Activated T-helper 17 cell treated with anti-CD3 and anti-CD28 coated beads, Interleukin-2, amount 50 U/mL, for 72 hours (primary cell): ENCODE results near the gene CENPO. TPM values are rescaled to one million over a fixed set of nuclear protein-coding genes. Genes with fewer than 3 reads are reported as not detected.
"Not testable (repeated sequence)": the region's sequence is repeated elsewhere in the genome, so short reads cannot be mapped to it uniquely, and the experiment has no call there.

Source experiments
- ATAC-seq: fragments of 150-1000 bp; cut with Tn5 transposase; replicated peaks from 2 replicates; pipeline ENCODE4 v1.10.0; 2021; ENCODE audit warnings: mild to moderate bottlenecking, moderate library complexity
- H3K27ac Mint-ChIP-seq: one replicate; pipeline ENCODE4 v1.8.0; 2022; ENCODE audit warnings: mixed read lengths
- H3K27me3 Mint-ChIP-seq: one replicate; pipeline ENCODE4 v1.8.0; 2022; ENCODE audit warnings: mixed read lengths
- H3K36me3 Mint-ChIP-seq: one replicate; pipeline ENCODE4 v1.8.0; 2022; ENCODE audit warnings: low read depth, mild to moderate bottlenecking, mixed read lengths
- H3K4me1 Mint-ChIP-seq: one replicate; pipeline ENCODE4 v1.8.0; 2022; ENCODE audit warnings: mixed read lengths
- H3K4me3 Mint-ChIP-seq: one replicate; pipeline ENCODE4 v1.8.0; 2022; ENCODE audit warnings: mild to moderate bottlenecking, mixed read lengths
- H3K9me3 Mint-ChIP-seq: one replicate; pipeline ENCODE4 v1.8.0; 2022; ENCODE audit warnings: mixed read lengths
- total RNA-seq, 2 donors: library from RNA; stranded (reverse); gene quantifications; one replicate each; pipeline ENCODE4 v1.2.3, GENCODE V29; 2022

CENPO gene
- total RNA-seq, 2 donors from 2014 or later = 32.7 to 54.8 TPM

DNA sequence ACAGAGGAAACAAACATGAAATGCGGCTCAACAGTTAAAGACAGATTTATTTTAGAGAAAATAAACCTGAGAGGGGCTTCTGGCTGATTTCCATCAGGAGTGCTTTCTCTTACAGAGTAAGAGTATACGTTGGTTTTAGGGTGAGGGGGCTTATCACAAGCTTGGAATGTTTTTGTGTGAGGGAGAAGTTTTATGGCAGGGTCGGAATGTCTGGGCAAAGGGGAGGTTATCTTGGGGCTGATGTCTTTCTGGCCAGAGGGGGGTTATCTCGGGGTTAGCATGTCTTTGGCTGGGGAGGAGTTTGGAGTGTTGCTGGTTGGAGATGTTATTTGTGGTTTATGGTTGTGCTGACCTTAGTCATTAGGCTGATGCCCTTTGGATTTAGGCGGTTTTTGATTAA is 22.2 kb upstream of the CENPO start:
- Mint-ChIP-seq H3K9me3 (no peaks in the 10 kb centered on the region), H3K36me3 (peaks cover 45% of the 10 kb centered on the region), H3K27ac (peak overlapping the region; percentile 9), H3K27me3 (no peaks in the 10 kb centered on the region), H3K4me1 (peaks cover 7% of the 10 kb centered on the region), H3K4me3 (no peak overlapping the region)
- ATAC-seq = no peak

DNA sequence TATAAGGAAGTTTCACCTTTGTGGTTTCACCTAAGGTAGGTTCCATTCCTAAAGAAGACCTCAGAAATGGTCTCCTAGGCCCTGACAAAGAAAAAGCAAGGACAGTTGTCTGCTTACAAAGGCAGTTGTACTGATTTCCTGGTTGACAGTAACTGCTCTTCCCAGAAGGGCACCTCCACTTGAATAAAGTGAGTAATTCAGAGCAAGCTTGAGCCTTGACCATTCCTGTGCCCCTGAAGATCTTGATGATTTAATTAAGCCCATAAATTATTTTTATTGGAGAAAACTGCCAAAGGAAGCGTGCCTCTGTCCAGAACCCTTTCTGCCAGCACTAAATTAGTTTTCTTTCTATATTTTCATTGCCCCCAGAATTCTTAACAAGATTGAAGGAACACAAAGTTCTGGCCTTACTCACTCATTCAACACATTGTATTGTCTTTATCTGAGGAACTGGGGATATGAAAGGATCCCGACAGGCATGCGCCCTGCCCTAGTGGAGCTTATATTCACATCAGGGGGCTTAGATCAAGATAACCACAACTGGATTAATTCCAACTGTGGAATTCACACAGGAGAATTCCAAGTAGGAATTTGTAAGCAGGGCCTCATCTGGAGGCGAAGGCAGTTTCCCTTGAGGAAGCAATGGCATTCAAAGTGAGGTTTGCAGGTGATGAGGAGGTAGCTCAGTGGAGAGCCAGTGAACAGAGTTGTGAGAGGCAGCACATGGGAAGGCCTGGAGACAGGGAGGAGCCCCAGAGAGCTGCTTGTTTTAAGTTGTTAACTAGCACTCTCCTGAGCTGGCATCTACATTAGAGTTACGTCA is 21.2 kb upstream of the CENPO start:
- Mint-ChIP-seq H3K4me3 (no peak overlapping the region), H3K9me3 (no peaks in the 10 kb centered on the region), H3K4me1 (peaks cover 3% of the 10 kb centered on the region), H3K27ac (no peak overlapping the region), H3K36me3 (peaks cover 36% of the 10 kb centered on the region), H3K27me3 (no peaks in the 10 kb centered on the region)
- no peak for ATAC-seq

DNA sequence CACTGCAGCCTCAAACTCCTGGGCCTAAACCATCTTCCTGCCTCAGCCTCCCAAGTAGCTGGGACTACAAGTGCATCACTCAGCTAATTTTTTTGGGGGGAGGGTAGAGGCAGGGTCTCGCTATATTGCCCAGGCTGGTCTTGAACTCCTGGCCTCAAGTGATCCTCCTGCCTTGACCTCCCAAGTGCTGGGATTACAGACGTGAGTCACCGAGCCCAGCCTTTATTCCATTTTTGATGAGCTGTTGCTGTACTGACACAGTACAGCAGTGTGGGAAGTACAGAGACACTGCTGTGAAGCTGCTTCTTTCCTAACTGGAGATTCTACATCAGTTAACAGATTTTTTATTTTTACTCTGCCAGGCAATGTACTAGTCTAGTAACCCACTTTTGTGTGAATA is 18.9 kb upstream of the CENPO start:
- no peak for ATAC-seq
- no peaks in the 10 kb centered on the region for H3K27me3 Mint-ChIP-seq
- H3K4me1 Mint-ChIP-seq = peaks cover 3% of the 10 kb centered on the region
- H3K36me3 Mint-ChIP-seq = peaks cover 12% of the 10 kb centered on the region
- H3K4me3 Mint-ChIP-seq = no peak overlapping the region
- H3K9me3 Mint-ChIP-seq = no peaks in the 10 kb centered on the region
- H3K27ac Mint-ChIP-seq = no peak overlapping the region

DNA sequence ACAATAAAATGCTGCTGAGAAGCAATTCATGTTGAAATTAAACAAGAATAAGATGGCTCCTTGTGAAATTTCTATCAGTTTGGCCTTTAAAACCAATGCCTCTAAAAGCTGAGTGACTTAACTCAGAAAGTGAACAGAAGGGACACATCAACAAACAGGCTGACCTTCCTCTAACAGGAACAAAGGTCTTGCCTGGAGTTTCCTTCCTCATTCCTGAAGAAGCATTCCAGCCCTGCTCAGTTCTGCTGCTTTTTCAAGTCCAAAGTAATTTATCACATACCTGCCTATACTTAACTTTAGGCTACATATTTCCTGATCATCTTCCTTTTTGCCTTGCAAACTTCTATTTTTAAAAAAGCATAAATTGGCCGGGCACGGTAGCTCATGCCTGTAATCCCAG is 14.1 kb upstream of the CENPO start:
- Mint-ChIP-seq H3K36me3 (no peaks in the 10 kb centered on the region), H3K9me3 (peaks cover 5% of the 10 kb centered on the region), H3K27me3 (peaks cover 4% of the 10 kb centered on the region), H3K27ac (no peak overlapping the region), H3K4me1 (peaks cover 3% of the 10 kb centered on the region), H3K4me3 (no peak overlapping the region)
- ATAC-seq = no peak

DNA sequence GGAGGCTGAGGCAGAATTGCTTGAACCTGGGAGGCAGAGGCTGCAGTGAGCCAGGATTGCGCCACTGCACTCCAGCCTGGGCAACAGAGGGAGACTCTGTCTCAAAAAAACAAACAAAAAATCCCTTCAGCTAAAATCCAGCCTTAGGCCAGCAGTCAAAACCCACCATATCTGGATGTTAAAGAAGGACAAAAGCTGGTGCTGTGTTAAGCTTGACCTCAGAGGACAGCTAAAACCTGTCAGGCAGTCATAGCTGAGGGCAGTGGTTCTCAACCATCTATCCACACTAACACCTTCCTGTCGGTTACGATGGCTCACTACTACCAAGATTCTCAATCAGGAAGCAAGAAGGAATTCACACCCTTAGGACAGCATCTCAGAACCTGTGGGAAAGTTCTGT is 9.6 kb upstream of the CENPO start:
- peaks cover 5% of the 10 kb centered on the region for H3K9me3 Mint-ChIP-seq
- H3K27ac Mint-ChIP-seq = no peak overlapping the region
- ATAC-seq = no peak
- peaks cover under 1% of the 10 kb centered on the region for H3K36me3 Mint-ChIP-seq
- no peaks in the 10 kb centered on the region for H3K4me1 Mint-ChIP-seq
- no peak overlapping the region for H3K4me3 Mint-ChIP-seq
- peaks cover 4% of the 10 kb centered on the region for H3K27me3 Mint-ChIP-seq

DNA sequence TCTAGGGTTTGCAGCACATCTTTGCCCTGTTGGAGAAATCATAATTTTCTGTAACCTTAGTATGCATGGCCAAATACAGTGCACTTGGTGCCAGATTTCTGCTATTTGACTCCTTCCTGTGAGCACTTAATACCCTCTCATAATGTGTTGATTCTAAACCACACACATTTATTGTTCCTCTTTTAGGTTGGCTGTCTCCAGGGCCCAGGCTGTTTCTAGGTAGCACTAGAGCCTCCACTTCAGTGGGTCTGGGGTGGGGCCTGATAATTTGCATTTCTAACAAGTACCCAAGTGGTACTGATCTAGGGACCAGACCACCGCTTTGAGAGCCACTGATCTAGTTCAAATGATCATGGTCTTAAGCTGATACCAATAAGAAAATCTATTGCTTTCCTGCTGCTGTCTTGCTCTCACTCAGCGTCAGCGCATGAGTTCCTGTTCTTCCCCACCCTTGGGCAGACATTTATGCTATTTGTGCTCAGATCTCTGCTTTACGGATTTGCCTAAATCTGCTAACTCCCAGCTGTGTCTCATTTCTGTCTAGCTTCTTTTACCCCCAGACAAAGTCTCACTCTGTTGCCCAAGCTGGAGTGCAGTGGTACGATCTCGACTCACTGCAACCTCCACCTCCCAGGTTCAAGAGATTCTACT is 7.4 kb upstream of the CENPO start:
- no peak overlapping the region for H3K27ac Mint-ChIP-seq
- peaks cover 2% of the 10 kb centered on the region for H3K27me3 Mint-ChIP-seq
- peaks cover 11% of the 10 kb centered on the region for H3K36me3 Mint-ChIP-seq
- no peak overlapping the region for H3K4me3 Mint-ChIP-seq
- peaks cover under 1% of the 10 kb centered on the region for H3K9me3 Mint-ChIP-seq
- no peaks in the 10 kb centered on the region for H3K4me1 Mint-ChIP-seq
- no peak for ATAC-seq

DNA sequence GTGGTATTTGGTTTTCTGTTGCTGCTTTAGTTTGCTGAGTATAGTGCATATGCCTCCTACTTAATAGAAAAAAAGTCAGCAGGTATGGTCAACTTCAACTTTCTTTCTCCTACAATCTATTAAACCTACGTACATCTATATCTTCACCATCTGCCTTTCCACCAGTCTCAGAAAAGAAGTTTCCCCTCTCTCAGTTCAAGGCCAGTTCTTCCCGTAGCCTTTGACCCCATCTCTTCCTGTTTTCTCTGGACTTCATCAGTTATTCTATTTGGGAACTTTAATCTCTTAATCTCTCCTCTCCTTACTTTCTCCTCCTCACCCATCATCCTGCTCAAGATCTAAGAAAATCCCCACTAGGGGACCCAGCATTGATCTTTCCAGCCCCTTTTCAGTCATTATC is 5.7 kb upstream of the CENPO start:
- Mint-ChIP-seq H3K9me3 (no peaks in the 10 kb centered on the region), H3K27me3 (no peaks in the 10 kb centered on the region), H3K36me3 (peaks cover 11% of the 10 kb centered on the region), H3K27ac (no peak overlapping the region), H3K4me1 (no peaks in the 10 kb centered on the region), H3K4me3 (no peak overlapping the region)
- ATAC-seq = no peak

DNA sequence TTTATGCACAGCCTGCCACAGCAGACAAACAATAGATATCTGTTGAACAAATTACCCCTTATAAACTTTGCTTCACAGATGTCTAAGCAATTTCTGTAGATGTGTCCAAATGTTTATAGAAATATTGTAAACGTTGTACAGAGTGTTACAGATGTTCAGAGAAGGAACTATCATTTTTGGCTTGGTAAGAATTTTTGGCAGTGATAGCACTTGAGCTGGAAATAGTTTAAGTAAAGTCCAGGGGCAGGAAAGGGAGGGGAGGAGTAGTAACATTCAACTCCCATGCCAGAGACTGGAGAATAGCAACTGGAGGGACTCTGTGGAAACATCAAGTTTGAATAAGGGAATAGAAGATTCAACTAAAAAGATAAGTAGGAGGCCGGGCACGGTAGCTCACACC is 4.4 kb upstream of the CENPO start:
- Mint-ChIP-seq H3K36me3 (peaks cover 22% of the 10 kb centered on the region), H3K27ac (no peak overlapping the region), H3K27me3 (no peaks in the 10 kb centered on the region), H3K9me3 (no peaks in the 10 kb centered on the region), H3K4me1 (no peaks in the 10 kb centered on the region), H3K4me3 (no peak overlapping the region)
- ATAC-seq = no peak

DNA sequence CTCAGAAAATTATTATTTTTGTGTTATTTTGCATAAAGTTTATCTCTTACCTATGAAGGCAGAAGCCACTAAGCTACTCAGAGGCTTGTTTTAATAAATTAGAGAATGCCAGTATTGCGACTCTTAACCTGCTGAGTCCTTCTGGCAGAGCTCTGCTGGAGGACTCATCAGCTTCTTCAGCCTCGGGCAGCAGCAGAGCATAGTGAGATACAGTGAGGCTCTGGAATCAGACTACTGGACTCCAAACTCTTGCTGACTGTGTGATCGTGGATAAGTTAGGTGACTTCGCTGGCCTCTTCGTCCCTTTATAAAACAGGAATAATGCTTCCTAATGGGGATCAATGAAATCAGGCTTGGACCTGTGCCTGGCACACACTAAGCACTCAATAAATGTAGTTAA is 1.8 kb upstream of the CENPO start:
- Mint-ChIP-seq H3K27ac (no peak overlapping the region), H3K9me3 (no peaks in the 10 kb centered on the region), H3K36me3 (peaks cover 39% of the 10 kb centered on the region), H3K4me3 (no peak overlapping the region), H3K27me3 (no peaks in the 10 kb centered on the region), H3K4me1 (peaks cover under 1% of the 10 kb centered on the region)
- ATAC-seq = no peak

DNA sequence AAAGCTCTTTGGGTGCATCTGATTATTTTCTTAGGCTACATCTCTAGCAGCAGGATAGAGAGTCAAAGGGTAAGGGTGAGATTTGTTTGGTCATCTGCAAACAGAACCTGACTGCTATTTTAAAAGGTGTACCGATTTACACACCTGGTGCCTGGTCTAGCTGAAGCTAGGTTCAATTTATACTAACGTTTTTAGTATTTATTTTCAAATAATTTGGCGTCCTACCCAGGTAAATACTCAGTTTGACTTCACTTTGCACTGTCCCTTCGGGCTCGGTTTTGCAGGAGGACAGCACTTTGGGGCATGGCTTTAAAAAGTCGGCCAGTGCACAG is 717 bp upstream of the CENPO start:
- Mint-ChIP-seq H3K4me3 (peak overlapping the region; percentile 96), H3K27ac (peak overlapping the region; percentile 99), H3K9me3 (no peaks in the 10 kb centered on the region), H3K36me3 (peaks cover 47% of the 10 kb centered on the region), H3K4me1 (peaks cover 11% of the 10 kb centered on the region), H3K27me3 (no peaks in the 10 kb centered on the region)
- ATAC-seq = no peak

DNA sequence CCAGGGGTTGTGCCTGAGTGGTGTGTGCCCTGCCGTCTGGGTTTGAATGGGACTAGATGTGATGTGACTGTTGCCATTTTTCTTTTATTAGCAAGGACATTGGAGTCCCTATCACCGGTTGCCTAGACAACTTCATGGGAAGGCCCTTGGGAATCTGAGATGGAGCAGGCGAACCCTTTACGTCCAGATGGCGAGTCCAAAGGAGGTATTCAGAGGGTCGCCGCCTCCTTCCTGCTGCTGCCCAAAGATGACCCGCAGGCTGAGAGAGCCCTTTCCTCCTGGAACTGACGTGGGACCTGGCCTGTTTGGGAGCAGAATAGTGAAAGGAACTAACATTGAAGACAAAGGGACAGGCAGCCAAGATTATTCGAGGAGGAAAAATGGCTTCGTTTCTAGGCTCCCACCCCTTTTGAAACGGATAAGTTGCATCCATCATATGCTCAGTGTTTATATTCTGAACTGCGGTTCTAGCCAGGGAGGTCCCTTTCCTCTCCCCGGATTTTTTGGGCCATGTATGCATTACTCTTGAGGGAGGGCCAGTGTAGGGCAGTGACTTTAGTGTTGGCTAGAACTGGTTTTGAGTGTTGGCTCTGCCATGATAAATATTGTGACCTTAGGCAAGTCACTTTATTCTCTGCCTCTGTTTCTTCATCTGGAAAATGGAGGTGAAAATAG is 673 bp downstream of the CENPO start:
- no peak for ATAC-seq
- no peaks in the 10 kb centered on the region for H3K27me3 Mint-ChIP-seq
- H3K27ac Mint-ChIP-seq = peak overlapping the region; percentile 99
- peaks cover 58% of the 10 kb centered on the region for H3K36me3 Mint-ChIP-seq
- H3K9me3 Mint-ChIP-seq = no peaks in the 10 kb centered on the region
- H3K4me3 Mint-ChIP-seq = peak overlapping the region; percentile 96
- H3K4me1 Mint-ChIP-seq = peaks cover 18% of the 10 kb centered on the region

DNA sequence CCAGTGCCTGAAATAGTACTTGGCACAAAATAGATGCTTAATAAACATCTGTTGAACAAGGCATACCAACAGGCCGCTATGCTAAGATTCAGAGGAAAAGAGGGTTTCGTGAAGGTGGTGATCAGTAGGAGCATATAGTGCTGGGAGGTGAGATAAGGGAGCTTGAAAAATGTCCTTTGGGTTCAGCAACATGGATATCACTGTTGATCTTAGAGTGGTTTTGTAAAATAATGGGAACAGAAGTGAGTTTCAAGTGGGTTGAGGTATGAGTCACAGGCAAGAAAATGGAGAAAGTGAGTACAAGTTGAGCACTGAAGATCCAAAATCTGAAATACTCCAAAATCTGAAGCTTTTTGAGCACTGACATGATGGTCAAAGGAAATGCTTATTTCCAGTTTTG is 4.4 kb downstream of the CENPO start:
- Mint-ChIP-seq H3K4me1 (peaks cover 18% of the 10 kb centered on the region), H3K27ac (no peak overlapping the region), H3K36me3 (peaks cover 82% of the 10 kb centered on the region), H3K4me3 (no peak overlapping the region), H3K27me3 (no peaks in the 10 kb centered on the region), H3K9me3 (no peaks in the 10 kb centered on the region)
- no peak for ATAC-seq

DNA sequence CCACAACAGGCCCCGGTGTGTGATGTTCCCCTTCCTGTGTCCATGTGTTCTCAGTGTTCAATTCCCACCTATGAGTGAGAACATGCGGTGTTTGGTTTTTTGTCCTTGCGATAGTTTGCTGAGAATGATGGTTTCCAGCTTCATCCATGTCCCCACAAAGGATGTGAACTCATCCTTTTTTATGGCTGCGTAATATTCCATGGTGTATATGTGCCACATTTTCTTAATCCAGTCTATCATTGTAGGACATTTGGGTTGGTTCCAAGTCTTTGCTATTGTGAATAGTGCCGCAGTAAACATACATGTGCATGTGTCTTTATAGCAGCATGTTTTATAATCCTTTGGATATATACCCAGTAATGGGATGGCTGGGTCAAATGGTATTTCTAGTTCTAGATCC is 7.3 kb downstream of the CENPO start:
- Mint-ChIP-seq H3K36me3 (peaks cover 84% of the 10 kb centered on the region), H3K4me1 (peaks cover 27% of the 10 kb centered on the region)
- H3K27ac Mint-ChIP-seq, H3K4me3 Mint-ChIP-seq, H3K9me3 Mint-ChIP-seq, ATAC-seq, H3K27me3 Mint-ChIP-seq: not testable (repeated sequence)

DNA sequence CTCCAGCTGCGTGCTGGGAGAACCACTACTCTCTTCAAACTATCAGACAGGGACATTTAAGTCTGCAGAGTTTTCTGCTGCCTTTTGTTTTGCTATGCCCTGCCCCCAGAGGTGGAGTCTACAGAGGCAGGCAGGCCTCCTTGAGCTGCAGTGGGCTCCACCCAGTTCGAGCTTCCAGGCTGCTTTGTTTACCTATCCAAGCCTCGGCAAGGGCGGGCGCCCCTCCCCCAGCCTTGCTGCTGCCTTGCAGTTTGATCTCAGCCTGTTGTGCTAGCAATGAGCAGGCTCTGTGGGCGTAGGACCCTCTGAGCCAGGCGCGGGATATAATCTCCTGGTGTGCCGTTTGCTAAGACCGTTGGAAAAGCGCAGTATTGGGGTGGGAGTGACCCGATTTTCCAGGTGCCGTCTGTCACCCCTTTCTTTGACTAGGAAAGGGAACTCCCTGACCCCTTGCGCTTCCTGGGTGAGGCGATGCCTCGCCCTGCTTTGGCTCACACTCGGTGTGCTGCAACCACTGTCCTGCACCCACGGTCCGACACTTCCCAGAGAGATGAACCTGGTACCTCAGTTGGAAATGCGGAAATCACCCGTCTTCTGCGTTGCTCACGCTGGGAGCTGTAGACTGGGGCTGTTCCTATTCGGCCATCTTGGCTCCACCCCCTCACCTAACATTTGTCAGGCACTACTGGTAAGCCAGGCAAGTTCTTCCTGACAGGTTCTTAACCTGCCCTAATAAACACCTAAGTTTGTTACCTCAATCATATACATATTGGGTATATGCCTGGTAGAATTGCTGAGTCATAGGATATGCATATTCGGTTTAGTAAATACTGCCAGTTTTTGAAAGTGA is 12.8 kb downstream of the CENPO start:
- Mint-ChIP-seq H3K27ac (peak overlapping the region; percentile 16), H3K36me3 (peaks cover 77% of the 10 kb centered on the region), H3K4me1 (peaks cover 28% of the 10 kb centered on the region)
- H3K9me3 Mint-ChIP-seq, ATAC-seq, H3K4me3 Mint-ChIP-seq, H3K27me3 Mint-ChIP-seq: not testable (repeated sequence)
